Colonic mucosa (tissue), 4 donors: ENCODE results near the gene MCC. TPM values are rescaled to one million over a fixed set of nuclear protein-coding genes. Genes with fewer than 3 reads are reported as not detected.

Experiments used
- DNase-seq: peaks from one replicate; pipeline ENCODE4 v3.0.0-alpha.2; 2020
- H3K27ac ChIP-seq: fragments of 200-600 bp; one replicate; pipeline ENCODE4 v1.8.0; 2021
- H3K27me3 ChIP-seq: fragments of 200-600 bp; one replicate; pipeline ENCODE4 v1.8.0; 2021
- H3K36me3 ChIP-seq: fragments of 200-600 bp; one replicate; pipeline ENCODE4 v1.8.0; 2021
- H3K4me1 ChIP-seq: fragments of 200-600 bp; one replicate; pipeline ENCODE4 v1.8.0; 2021; ENCODE audit warnings: mild to moderate bottlenecking
- H3K4me3 ChIP-seq: fragments of 200-600 bp; one replicate; pipeline ENCODE4 v1.8.0; 2021
- H3K9ac ChIP-seq, 2 donors: one replicate each; pipeline ENCODE4 v1.7.0; 2013; ENCODE audit warnings: control low read depth in 2 of 2, low read depth in 2 of 2, low read length in 2 of 2
- H3K9me3 ChIP-seq: fragments of 200-600 bp; one replicate; pipeline ENCODE4 v1.8.0; 2021
- intact Hi-C: fragments of 100-400 bp; cut with DNase I; formaldehyde crosslinking; loops from one replicate; pipeline ENCODE4 v1.14.1; 2022
- total RNA-seq, 2 donors: library from RNA; stranded (reverse); fragmentation: NEBNext Ultra II Directional in 1 of 2; extraction: Animal tissue kit (Norgen Biotek cat#: 25700) in 1 of 2; gene quantifications; one replicate each; pipeline ENCODE4 v1.2.1, GENCODE V29; 2021
- TF ChIP-seq, protein P1 (sequence below): fragments of 200-600 bp; IDR thresholded peaks from one replicate; pipeline ENCODE4 v1.8.0; 2022; ENCODE audit warnings: antibody characterized with exemption, mild to moderate bottlenecking
- donor health status: healthy.
- donor health status: DM: no; HTN: no; CAD: no.
- donor health status: DM: no; HTN: no; CAD: no.

Gene MCC
- total RNA-seq, 2 donors from 2014 or later: 1.9 to 3.1 TPM

DNA sequence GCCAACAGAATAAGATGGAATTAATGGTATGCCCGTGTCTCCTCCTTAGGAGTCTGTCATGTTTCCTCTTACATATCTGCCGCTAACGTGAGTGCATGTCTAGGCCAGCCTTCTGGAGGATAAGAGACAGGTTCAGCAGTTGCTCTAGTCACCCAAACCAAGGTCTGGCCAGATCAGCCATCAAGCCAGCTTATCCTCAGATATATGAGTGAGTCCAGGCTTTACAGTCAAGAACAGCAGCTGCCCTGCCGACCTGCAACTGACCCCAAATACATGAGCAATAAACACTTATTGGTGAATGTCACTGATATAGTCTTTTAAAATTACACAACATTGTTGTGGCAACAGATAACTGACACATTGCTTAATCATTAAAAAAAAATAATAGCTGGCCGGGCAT is 177.0 kb downstream of the MCC start:
- no peaks in the 10 kb centered on the region for H3K4me1 ChIP-seq
- no peak overlapping the region for H3K27ac ChIP-seq
- DNase-seq: no peak
- no peaks in the 10 kb centered on the region for H3K9me3 ChIP-seq
- TF ChIP-seq, protein P1, sequence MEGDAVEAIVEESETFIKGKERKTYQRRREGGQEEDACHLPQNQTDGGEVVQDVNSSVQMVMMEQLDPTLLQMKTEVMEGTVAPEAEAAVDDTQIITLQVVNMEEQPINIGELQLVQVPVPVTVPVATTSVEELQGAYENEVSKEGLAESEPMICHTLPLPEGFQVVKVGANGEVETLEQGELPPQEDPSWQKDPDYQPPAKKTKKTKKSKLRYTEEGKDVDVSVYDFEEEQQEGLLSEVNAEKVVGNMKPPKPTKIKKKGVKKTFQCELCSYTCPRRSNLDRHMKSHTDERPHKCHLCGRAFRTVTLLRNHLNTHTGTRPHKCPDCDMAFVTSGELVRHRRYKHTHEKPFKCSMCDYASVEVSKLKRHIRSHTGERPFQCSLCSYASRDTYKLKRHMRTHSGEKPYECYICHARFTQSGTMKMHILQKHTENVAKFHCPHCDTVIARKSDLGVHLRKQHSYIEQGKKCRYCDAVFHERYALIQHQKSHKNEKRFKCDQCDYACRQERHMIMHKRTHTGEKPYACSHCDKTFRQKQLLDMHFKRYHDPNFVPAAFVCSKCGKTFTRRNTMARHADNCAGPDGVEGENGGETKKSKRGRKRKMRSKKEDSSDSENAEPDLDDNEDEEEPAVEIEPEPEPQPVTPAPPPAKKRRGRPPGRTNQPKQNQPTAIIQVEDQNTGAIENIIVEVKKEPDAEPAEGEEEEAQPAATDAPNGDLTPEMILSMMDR: no peak
- no peak overlapping the region for H3K9ac ChIP-seq
- no peaks in the 10 kb centered on the region for H3K36me3 ChIP-seq
- H3K27me3 ChIP-seq: no peaks in the 10 kb centered on the region
- H3K4me3 ChIP-seq: no peak overlapping the region
- intact Hi-C loops: no loop called here

DNA sequence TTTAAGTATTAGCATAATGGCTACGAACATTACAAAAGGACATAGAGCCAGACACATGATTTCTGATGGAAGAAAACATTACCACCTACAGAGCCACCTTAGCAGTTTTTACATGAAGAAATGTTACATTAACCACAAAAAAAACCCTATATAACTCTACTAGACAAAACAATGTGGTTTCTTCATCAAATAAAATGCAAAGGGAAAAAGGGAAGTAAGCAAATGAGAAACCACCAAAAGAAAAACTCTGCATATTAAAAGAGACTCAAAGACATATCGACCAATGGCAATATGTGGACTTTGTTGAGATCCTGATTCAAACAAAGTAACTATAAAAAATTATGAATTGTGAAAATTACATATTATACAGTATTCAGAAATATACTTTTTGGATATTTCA is 186.1 kb downstream of the MCC start:
- H3K36me3 ChIP-seq: no peaks in the 10 kb centered on the region
- DNase-seq: no peak
- no peak overlapping the region for H3K9ac ChIP-seq
- H3K4me3 ChIP-seq: no peak overlapping the region
- H3K9me3 ChIP-seq: no peaks in the 10 kb centered on the region
- intact Hi-C loops: no loop called here
- no peaks in the 10 kb centered on the region for H3K27me3 ChIP-seq
- H3K27ac ChIP-seq: no peak overlapping the region
- no peaks in the 10 kb centered on the region for H3K4me1 ChIP-seq
- TF ChIP-seq, protein P1: no peak

DNA sequence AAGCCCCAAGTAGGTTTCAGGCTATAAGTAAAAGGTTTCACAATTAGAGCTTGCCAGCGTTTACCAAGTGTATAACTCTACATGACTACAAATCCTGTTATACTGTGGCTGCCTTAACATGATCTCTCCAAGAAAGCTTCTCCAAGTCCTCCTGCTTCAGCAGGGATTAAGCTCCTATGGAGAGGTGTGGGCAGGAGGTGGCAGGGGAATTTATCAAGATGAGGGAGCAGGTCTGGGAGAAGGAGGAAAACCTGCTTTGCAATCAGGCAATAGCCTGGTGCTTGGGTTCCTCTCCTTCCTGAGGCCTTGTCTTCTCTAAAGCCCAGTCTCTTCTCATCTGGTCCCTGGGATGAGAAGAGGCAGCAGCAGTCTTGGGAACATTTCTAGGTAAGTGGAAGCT is 188.7 kb downstream of the MCC start:
- Histone ChIP-seq H3K4me1 (no peaks in the 10 kb centered on the region), H3K27ac (no peak overlapping the region), H3K9ac (no peak overlapping the region), H3K4me3 (no peak overlapping the region), H3K36me3 (no peaks in the 10 kb centered on the region), H3K27me3 (no peaks in the 10 kb centered on the region), H3K9me3 (no peaks in the 10 kb centered on the region)
- DNase-seq: no peak
- intact Hi-C loops: no loop called here
- TF ChIP-seq, protein P1: no peak

DNA sequence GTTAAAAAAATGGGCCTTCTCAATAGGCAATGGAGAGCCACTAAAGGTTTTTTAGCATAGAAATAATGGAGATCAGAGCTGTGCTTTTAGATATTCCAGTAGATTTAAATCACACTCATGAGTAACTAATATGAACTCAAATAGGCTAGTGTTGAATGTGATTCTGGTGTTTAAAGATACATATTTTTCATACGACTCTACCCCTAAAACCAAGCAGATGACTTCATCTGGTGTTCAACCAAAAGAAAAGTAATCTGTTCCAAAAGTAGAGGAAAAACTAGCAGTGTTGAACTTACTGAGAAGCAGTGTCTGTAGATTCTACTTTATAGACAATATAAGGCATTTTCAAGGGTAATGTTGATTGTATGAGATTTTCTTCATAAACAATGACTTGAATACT is 191.6 kb downstream of the MCC start:
- Histone ChIP-seq H3K27me3 (peaks cover 5% of the 10 kb centered on the region), H3K4me1 (no peaks in the 10 kb centered on the region), H3K36me3 (no peaks in the 10 kb centered on the region), H3K9me3 (no peaks in the 10 kb centered on the region), H3K27ac (no peak overlapping the region), H3K9ac (no peak overlapping the region), H3K4me3 (no peak overlapping the region)
- intact Hi-C loops: no loop called here
- TF ChIP-seq, protein P1: no peak
- DNase-seq: no peak

DNA sequence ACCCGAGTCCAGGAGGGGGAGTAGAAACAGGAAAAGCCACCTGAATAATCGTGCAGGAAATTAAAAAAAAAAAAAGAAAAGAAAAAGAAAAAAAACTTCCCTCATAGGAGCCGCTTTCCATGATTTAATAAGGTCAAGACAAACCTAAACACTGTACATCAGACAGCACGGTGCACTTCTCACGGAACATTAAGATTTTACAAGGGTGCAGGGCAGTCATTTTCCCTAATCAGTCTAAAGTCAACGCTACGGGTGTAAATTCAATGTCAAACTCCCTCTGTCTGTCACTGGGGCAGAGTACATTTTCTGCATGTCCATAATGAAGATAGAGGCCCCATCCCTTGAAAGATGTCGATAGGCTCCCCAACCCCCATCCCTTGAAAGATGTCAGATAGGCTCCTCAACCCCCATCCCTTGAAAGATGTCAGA is 193.1 kb downstream of the MCC start:
- Histone ChIP-seq H3K4me1 (no peaks in the 10 kb centered on the region), H3K36me3 (no peaks in the 10 kb centered on the region), H3K4me3 (peak overlapping the region; percentile 55), H3K27me3 (peaks cover 5% of the 10 kb centered on the region), H3K9me3 (no peaks in the 10 kb centered on the region), H3K9ac (no peak overlapping the region), H3K27ac (peak overlapping the region; percentile 56)
- DNase-seq: no peak
- intact Hi-C loops: no loop called here
- TF ChIP-seq, protein P1: no peak
